ENCODE data around the gene C11orf52.
"Not testable (repeated sequence)": the region's sequence is repeated elsewhere in the genome, so short reads cannot be mapped to it uniquely, and the experiment has no call there.

The C11orf52 gene

GRCh38 chr11:111913031-111913861 lies 5.5 kb upstream of the C11orf52 start:
- DNase-seq, result no peak

GRCh38 chr11:111913997-111914396 lies 4.7 kb upstream of the C11orf52 start:
- DNase-seq, result no peak

- DNase-seq, result no peak
Observed at GRCh38 chr11:111916768-111917167, 1.9 kb upstream of the C11orf52 start.

GRCh38 chr11:111917312-111917711 lies 1.4 kb upstream of the C11orf52 start:
- DNase-seq, result no peak

GRCh38 chr11:111917788-111918187 lies 925 bp upstream of the C11orf52 start:
- no peak for DNase-seq

GRCh38 chr11:111920908-111921307 lies 2.2 kb downstream of the C11orf52 start:
- no peak for DNase-seq

- DNase-seq, result no peak
Observed at GRCh38 chr11:111921541-111922230, 3.0 kb downstream of the C11orf52 start.

GRCh38 chr11:111922803-111923202 lies 4.1 kb downstream of the C11orf52 start:
- DNase-seq, result peak; percentile 44

GRCh38 chr11:111923351-111923788 lies 4.7 kb downstream of the C11orf52 start:
- DNase-seq, result no peak

GRCh38 chr11:111923951-111924350 lies 5.2 kb downstream of the C11orf52 start:
- DNase-seq, result no peak

GRCh38 chr11:111925953-111926352 lies 7.2 kb downstream of the C11orf52 start:
- no peak for DNase-seq

- DNase-seq, result peak; percentile 100
Observed at GRCh38 chr11:111926505-111927391, 8.0 kb downstream of the C11orf52 start.

GRCh38 chr11:111930472-111930871 lies 11.8 kb downstream of the C11orf52 start:
- no peak for DNase-seq

GRCh38 chr11:111932611-111932950 lies 13.9 kb downstream of the C11orf52 start:
- DNase-seq, result no peak

GRCh38 chr11:111933176-111933575 lies 14.5 kb downstream of the C11orf52 start:
- DNase-seq, result not testable (repeated sequence)

- no peak for DNase-seq
Observed at GRCh38 chr11:111933872-111934271, 15.2 kb downstream of the C11orf52 start.

- DNase-seq, result no peak
Observed at GRCh38 chr11:111934306-111934705, 15.6 kb downstream of the C11orf52 start.

GRCh38 chr11:111935317-111936039 lies 16.8 kb downstream of the C11orf52 start:
- DNase-seq, result peak; percentile 52

GRCh38 chr11:111936040-111936540 lies 17.4 kb downstream of the C11orf52 start:
- peak; percentile 56 for DNase-seq

GRCh38 chr11:111937461-111937769 lies 18.7 kb downstream of the C11orf52 start:
- DNase-seq, result no peak

- no peak for DNase-seq
Observed at GRCh38 chr11:111937844-111938243, 19.1 kb downstream of the C11orf52 start.

GRCh38 chr11:111938687-111939160 lies 20.0 kb downstream of the C11orf52 start:
- DNase-seq, result peak; percentile 78
